MM.1S (cell line): ENCODE data around the gene MDH1.

Source experiments
- EZH2phosphoT487 ChIP-seq: fragments of 300-600 bp; sonication (generic); IDR thresholded peaks from 2 replicates; pipeline ENCODE4 v1.6.1; 2018; ENCODE audit warnings: antibody characterized with exemption, low read length
- TF ChIP-seq, protein P1 (sequence below): fragments of 300-600 bp; sonication (generic); IDR thresholded peaks from 2 replicates; pipeline ENCODE4 v1.5.1; 2016; ENCODE audit warnings: antibody characterized with exemption, low read length, mixed read lengths

DNA sequence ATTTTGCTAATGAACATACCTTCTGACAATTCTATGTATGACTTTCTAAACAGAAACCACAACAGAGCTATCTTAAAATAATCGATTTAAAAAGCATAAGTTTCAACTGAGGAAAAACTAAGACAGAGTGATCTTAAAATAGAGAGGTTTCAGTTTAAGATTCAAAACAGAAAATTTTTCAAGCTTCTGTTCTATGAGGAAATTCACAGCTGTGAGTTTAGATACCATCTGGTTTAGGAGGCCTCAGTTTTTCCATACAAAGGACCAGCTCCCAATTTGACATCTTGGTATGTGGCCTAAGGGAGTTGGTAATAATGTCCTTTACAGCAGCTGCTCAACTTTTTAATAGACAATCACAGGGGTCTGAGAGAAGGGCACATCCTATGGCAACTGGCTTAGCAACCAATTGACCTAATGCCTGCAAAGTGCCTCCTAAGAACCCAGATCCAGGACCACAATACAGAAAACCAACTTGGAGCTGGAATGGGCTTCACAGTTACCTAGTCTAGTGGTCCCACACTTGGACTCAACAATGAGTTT, 39.7 kb downstream of the MDH1 start:
- TF ChIP-seq, protein P1, sequence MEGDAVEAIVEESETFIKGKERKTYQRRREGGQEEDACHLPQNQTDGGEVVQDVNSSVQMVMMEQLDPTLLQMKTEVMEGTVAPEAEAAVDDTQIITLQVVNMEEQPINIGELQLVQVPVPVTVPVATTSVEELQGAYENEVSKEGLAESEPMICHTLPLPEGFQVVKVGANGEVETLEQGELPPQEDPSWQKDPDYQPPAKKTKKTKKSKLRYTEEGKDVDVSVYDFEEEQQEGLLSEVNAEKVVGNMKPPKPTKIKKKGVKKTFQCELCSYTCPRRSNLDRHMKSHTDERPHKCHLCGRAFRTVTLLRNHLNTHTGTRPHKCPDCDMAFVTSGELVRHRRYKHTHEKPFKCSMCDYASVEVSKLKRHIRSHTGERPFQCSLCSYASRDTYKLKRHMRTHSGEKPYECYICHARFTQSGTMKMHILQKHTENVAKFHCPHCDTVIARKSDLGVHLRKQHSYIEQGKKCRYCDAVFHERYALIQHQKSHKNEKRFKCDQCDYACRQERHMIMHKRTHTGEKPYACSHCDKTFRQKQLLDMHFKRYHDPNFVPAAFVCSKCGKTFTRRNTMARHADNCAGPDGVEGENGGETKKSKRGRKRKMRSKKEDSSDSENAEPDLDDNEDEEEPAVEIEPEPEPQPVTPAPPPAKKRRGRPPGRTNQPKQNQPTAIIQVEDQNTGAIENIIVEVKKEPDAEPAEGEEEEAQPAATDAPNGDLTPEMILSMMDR: no peak
- TF ChIP-seq EZH2phosphoT487: no peak
